ENCODE data around the gene TBL3.
A peak's percentile ranks its signal among the peaks of the same experiment; 100 is the strongest.

TBL3 gene

GRCh38 chr16:2025251-2025650, 53.4 kb downstream of the TBL3 start:
- Mint-ChIP-seq H3K9me3 (no peaks in the 10 kb centered on the region), H3K27me3 (ENCODE audit: low read depth, poor library complexity) (peaks cover 57% of the 10 kb centered on the region), H3K27ac (no peak overlapping the region), H3K4me3 (no peak overlapping the region), H3K4me1 (peaks cover 35% of the 10 kb centered on the region), H3K36me3 (ENCODE audit: low read depth) (no peaks in the 10 kb centered on the region)
- TF ChIP-seq CTCF (IDR thresholded peaks at IDR 0.05) = no peak
- DNase-seq = no peak

GRCh38 chr16:2025878-2026460, 54.1 kb downstream of the TBL3 start:
- DNase-seq = no peak
- Mint-ChIP-seq H3K36me3 (ENCODE audit: low read depth) (no peaks in the 10 kb centered on the region), H3K9me3 (no peaks in the 10 kb centered on the region), H3K4me3 (peak overlapping the region; percentile 54), H3K27ac (no peak overlapping the region), H3K4me1 (peaks cover 35% of the 10 kb centered on the region), H3K27me3 (ENCODE audit: low read depth, poor library complexity) (peaks cover 50% of the 10 kb centered on the region)
- no peak for TF ChIP-seq CTCF (IDR thresholded peaks at IDR 0.05)

GRCh38 chr16:2026461-2027023, 54.7 kb downstream of the TBL3 start, which contains the start of gene NHERF2:
Gene NHERF2, plus strand, starts transcription at chr16:2026902. Its CDS starts 104 bp downstream, at chr16:2027006.
- Mint-ChIP-seq H3K4me1 (peaks cover 35% of the 10 kb centered on the region), H3K4me3 (peak within 1 kb of the TSS; percentile 80), H3K36me3 (ENCODE audit: low read depth) (no peaks in the 10 kb centered on the region), H3K9me3 (no peaks in the 10 kb centered on the region), H3K27me3 (ENCODE audit: low read depth, poor library complexity) (peaks cover 44% of the 10 kb centered on the region), H3K27ac (no peak within 1 kb of the TSS)
- peak; percentile 62 for DNase-seq
- TF ChIP-seq CTCF (IDR thresholded peaks at IDR 0.05) = no peak

- H3K36me3 Mint-ChIP-seq (ENCODE audit: low read depth) = no peaks in the 10 kb centered on the region
- DNase-seq = no peak
- peaks cover 37% of the 10 kb centered on the region for H3K4me1 Mint-ChIP-seq
- TF ChIP-seq CTCF (IDR thresholded peaks at IDR 0.05) = no peak
- peaks cover 38% of the 10 kb centered on the region for H3K27me3 Mint-ChIP-seq (ENCODE audit: low read depth, poor library complexity)
- H3K4me3 Mint-ChIP-seq = peak overlapping the region; percentile 80
- no peaks in the 10 kb centered on the region for H3K9me3 Mint-ChIP-seq
- no peak overlapping the region for H3K27ac Mint-ChIP-seq
Measured at GRCh38 chr16:2027024-2028010, 55.5 kb downstream of the TBL3 start.

- DNase-seq = no peak
Measured at GRCh38 chr16:2028146-2028545, 56.3 kb downstream of the TBL3 start.

More at GRCh38 chr16:2028146-2028545, 56.3 kb downstream of the TBL3 start:
- Mint-ChIP-seq H3K4me1 (peaks cover 31% of the 10 kb centered on the region), H3K36me3 (ENCODE audit: low read depth) (no peaks in the 10 kb centered on the region), H3K27ac (no peak overlapping the region), H3K27me3 (ENCODE audit: low read depth, poor library complexity) (peaks cover 32% of the 10 kb centered on the region), H3K4me3 (peak overlapping the region; percentile 80), H3K9me3 (no peaks in the 10 kb centered on the region)
- TF ChIP-seq CTCF (IDR thresholded peaks at IDR 0.05) = no peak

All from nephron progenitor cell (in vitro differentiated cells).